ENCODE measurements around the gene ELMO1. TPM values are rescaled to one million over a fixed set of nuclear protein-coding genes. Genes with fewer than 3 reads are reported as not detected.
A peak's percentile ranks its signal among the peaks of the same experiment; 100 is the strongest.

ELMO1 gene
- total and polyA plus RNA-seq, 2 of the 13 experiments (the other 11 are each of a cell fraction or from before 2014, with no cell fraction given) = 0.11 to 0.17 TPM

- TF ChIP-seq HINFP (CRISPR knock-in tag; IDR thresholded peaks at IDR 0.05; ENCODE audit: low read depth) = 0 out of 2 replicates have a peak, but pooled peaks have one; percentile 26
- peak; percentile 63 to 94; a peak in 3 of 4 replicates for TF ChIP-seq EP300 (IDR thresholded peaks at IDR 0.05; ENCODE audit: low read depth in 2 of 2, low read length in 2 of 2)
- TF ChIP-seq EP300 (CRISPR knock-in tag; IDR thresholded peaks at IDR 0.05; ENCODE audit: borderline replicate concordance) = peak; percentile 86; the same call in 1 of the 2 replicates
- TF ChIP-seq SUZ12 (IDR thresholded peaks at IDR 0.05; ENCODE audit: low read depth, low read length) = no peak
- no peak for TF ChIP-seq ZNF326 (CRISPR knock-in tag; IDR thresholded peaks at IDR 0.05; ENCODE audit: borderline replicate concordance)
- TF ChIP-seq PHF5A (CRISPR knock-in tag; IDR thresholded peaks at IDR 0.05; ENCODE audit: low read depth, unreplicated experiment) = no peak
- no peak for TF ChIP-seq ZNF510 (CRISPR knock-in tag; IDR thresholded peaks at IDR 0.05; ENCODE audit: low read depth)
- TF ChIP-seq ZNF850 (CRISPR knock-in tag; conservative IDR thresholded peaks at IDR 0.05) = no peak
- TF ChIP-seq CBFB (CRISPR knock-in tag; IDR thresholded peaks at IDR 0.05) = 0 out of 2 replicates have a peak, but pooled peaks have one; percentile 58
- no peak for TF ChIP-seq ZNF598 (CRISPR knock-in tag; IDR thresholded peaks at IDR 0.05; ENCODE audit: borderline replicate concordance)
- TF ChIP-seq HCFC1 (IDR thresholded peaks at IDR 0.05; ENCODE audit: low read depth, low read length) = no peak
- peak; percentile 68; the same call in 1 of the 2 replicates for TF ChIP-seq PHF21A (CRISPR knock-in tag; IDR thresholded peaks at IDR 0.05)
- TF ChIP-seq HMGXB3 (CRISPR knock-in tag; IDR thresholded peaks at IDR 0.05; ENCODE audit: borderline replicate concordance) = peak; percentile 51; the same call in 1 of the 2 replicates
- no peak for TF ChIP-seq RBM39 (IDR thresholded peaks at IDR 0.05; ENCODE audit: low read depth, low read length, poor library complexity, severe bottlenecking)
- no peak for TF ChIP-seq GRHL1 (CRISPR knock-in tag; conservative IDR thresholded peaks at IDR 0.05)
- no peak for TF ChIP-seq ZNF775 (CRISPR knock-in tag; IDR thresholded peaks at IDR 0.05; ENCODE audit: borderline replicate concordance)
- TF ChIP-seq ZSCAN5A (CRISPR knock-in tag; IDR thresholded peaks at IDR 0.05; ENCODE audit: borderline replicate concordance) = peak; percentile 85; the same call in 1 of the 2 replicates
- no peak for TF ChIP-seq ZNF101 (CRISPR knock-in tag; IDR thresholded peaks at IDR 0.05; ENCODE audit: borderline replicate concordance, low read depth)
- TF ChIP-seq ZNF674 (CRISPR knock-in tag; IDR thresholded peaks at IDR 0.05; ENCODE audit: low read depth) = no peak
- peak; percentile 79 for TF ChIP-seq KDM1A (CRISPR knock-in tag; IDR thresholded peaks at IDR 0.05)
- no peak; the same call in 1 of the 2 replicates for TF ChIP-seq ZNF747 (CRISPR knock-in tag; IDR thresholded peaks at IDR 0.05; ENCODE audit: borderline replicate concordance)
These were observed 256.9 kb downstream of the ELMO1 start (continued) for GRCh38 chr7:37191797-37192196.

All from HepG2 (cell line).